ENCODE data around the gene TINAG.

The TINAG gene

GRCh38 chr6:54419885-54420284 lies 111.6 kb downstream of the TINAG start:
- no peak overlapping the region for H3K4me3 ChIP-seq (ENCODE audit: low read depth, low read length)
- TF ChIP-seq, protein P1, sequence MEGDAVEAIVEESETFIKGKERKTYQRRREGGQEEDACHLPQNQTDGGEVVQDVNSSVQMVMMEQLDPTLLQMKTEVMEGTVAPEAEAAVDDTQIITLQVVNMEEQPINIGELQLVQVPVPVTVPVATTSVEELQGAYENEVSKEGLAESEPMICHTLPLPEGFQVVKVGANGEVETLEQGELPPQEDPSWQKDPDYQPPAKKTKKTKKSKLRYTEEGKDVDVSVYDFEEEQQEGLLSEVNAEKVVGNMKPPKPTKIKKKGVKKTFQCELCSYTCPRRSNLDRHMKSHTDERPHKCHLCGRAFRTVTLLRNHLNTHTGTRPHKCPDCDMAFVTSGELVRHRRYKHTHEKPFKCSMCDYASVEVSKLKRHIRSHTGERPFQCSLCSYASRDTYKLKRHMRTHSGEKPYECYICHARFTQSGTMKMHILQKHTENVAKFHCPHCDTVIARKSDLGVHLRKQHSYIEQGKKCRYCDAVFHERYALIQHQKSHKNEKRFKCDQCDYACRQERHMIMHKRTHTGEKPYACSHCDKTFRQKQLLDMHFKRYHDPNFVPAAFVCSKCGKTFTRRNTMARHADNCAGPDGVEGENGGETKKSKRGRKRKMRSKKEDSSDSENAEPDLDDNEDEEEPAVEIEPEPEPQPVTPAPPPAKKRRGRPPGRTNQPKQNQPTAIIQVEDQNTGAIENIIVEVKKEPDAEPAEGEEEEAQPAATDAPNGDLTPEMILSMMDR (IDR thresholded peaks at IDR 0.05; ENCODE audit: low read depth, low read length), result no peak

GRCh38 chr6:54426995-54427394 lies 118.8 kb downstream of the TINAG start:
- TF ChIP-seq, protein P1 (IDR thresholded peaks at IDR 0.05; ENCODE audit: low read depth, low read length), result no peak
- no peak overlapping the region for H3K4me3 ChIP-seq (ENCODE audit: low read depth, low read length)

DNA sequence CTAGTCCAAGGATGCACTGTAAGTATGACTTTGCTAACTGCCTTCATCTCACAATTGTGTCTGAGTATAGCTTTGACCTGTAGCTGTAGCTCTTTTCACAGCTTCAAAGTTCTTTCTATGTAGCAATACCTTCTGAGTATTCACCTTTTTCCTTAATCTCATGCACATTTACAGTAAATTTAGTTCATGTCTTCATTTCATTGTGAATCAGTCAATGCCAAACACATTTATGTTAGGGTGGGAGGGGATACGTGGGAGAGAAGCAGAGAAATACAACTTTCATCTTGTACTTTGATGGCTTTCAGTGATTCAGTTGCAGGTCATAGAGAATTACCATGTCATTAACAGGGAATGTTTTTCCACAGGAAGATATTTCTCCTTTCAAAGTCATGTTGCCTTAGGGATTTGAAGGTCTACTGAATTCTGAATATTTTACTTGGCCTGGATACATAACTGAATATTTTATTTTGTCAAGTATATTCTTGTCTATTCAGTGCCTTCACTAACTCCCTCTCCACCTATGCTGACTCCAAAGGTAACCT lies 119.2 kb downstream of the TINAG start:
- no peak overlapping the region for H3K4me3 ChIP-seq (ENCODE audit: low read depth, low read length)
- TF ChIP-seq, protein P1 (IDR thresholded peaks at IDR 0.05; ENCODE audit: low read depth, low read length), result no peak

- H3K4me3 ChIP-seq (ENCODE audit: low read depth, low read length), result no peak overlapping the region
- TF ChIP-seq, protein P1 (IDR thresholded peaks at IDR 0.05; ENCODE audit: low read depth, low read length), result no peak
Measured at GRCh38 chr6:54428431-54428830, 120.2 kb downstream of the TINAG start.

DNA sequence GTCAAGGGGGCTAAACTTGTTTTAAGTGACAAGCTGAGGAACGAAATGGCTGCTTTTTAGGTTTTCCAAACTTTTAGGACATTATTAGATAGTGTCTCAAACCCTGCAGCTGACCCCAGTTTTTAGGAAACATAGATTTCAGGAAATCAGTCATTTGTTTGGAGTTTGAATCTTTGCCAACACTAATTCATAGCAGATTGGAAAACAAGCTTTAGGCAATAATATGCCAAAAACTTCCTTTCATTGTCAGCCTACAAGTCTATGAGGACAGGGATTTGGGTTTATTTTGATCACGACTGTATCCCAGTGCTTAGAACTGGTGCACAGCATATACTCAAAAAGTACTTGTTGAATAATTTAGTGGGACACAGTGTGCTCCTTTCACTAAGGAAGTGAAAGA lies 123.2 kb downstream of the TINAG start:
- TF ChIP-seq, protein P1 (IDR thresholded peaks at IDR 0.05; ENCODE audit: low read depth, low read length), result no peak
- no peak overlapping the region for H3K4me3 ChIP-seq (ENCODE audit: low read depth, low read length)

Data from WI38 (cell line).